ENCODE results near the gene SMIM8.

The SMIM8 gene

DNA sequence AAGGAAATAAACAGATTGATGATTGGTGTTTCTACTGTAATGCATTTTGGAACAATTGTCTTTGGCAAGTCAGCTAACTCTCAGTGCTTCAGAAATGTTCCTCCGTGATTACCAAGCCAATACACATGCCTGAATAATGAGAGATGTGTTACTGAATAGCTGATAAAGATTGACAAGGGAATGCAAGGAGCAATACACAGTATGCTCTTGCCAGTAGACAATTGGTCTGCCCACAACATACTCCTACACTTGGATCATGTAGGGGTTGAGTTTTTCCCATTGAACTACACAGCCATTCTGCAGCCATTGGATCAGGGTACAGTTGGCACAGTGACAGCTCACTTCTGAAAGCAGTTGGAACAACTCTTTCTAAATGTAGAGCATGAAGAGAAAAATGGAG, 12.3 kb downstream of the SMIM8 start:
- DNase-seq (ENCODE audit: low read depth in 2 of 2): no peak

DNA sequence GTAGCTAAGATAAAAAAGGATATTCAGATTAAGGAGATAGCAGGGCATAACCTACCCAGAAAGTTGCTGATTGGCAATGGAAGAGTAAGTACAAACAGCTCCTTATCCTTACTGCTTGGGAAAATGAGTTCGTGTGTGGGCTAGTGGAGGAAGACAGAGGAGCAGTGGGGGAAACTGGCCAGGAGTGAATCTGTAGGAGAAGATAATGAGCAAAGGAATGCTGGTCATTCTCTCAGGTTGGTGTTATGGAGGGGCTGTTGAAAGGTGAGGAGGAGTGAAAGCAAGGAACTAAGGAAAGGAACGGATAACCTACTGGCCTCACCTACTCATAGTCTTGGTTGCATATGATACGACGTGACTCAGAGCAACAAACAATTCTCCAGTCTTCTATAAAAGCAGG, 14.0 kb downstream of the SMIM8 start:
- DNase-seq (ENCODE audit: low read depth in 2 of 2): no peak

DNA sequence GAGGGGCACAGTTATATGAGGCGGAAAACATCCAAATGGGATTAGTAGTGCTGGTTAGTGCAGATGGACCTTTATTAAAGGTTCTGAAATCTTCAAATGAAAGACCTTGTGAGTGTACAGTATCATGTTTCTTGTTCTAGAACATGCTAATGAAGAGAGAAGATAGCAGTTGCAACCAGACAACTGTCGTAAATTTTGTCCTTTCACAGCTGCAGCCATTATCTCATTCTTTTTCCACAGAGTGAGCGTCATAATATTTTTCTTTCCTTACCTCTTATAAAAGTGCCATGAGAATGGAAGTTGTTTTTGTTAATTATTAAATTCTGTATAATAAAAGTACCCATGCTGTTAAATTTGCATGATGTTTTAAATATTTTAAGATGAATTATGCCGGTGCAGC, 17.8 kb downstream of the SMIM8 start:
- no peak for DNase-seq (ENCODE audit: low read depth in 2 of 2)

DNA sequence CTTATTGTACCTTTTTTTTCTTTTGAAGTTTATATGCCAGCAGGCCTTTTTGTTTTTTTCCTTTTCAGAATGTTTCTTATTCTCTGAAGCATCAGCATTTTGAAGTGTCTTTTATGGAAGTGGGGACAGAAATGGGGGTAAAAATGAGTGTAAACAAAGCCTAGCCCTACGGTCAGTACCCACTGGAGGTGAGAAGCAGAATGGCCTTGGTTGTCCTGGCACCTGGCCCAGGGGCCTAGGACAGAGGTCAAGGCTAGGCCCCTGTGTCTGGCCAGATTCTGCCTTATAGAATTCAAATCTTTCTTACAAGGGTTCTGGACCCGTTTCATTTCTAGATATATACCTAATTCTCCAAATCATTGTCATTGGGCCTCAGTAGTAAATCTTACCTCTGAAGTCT, 18.8 kb downstream of the SMIM8 start:
- DNase-seq (ENCODE audit: low read depth in 2 of 2): no peak

DNA sequence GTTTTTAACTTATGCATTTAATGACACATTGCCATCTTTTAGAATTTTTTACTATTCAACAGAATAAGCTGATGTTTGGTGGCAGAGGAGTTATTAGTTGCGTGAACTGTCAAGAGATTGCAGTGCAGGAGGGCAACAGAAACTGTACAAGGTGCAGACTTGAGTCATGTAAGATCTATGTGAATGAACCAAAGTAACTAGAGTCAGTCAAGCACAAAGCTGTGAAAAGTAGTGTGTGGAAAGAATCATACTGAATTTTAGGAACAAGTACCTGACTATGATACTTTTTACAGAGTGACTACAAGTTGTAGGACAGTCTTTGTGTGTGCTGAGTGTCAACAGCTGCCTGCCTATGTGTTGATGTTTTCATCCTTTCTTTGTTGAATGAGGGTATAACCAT, 19.5 kb downstream of the SMIM8 start:
- DNase-seq (ENCODE audit: low read depth in 2 of 2): no peak

DNA sequence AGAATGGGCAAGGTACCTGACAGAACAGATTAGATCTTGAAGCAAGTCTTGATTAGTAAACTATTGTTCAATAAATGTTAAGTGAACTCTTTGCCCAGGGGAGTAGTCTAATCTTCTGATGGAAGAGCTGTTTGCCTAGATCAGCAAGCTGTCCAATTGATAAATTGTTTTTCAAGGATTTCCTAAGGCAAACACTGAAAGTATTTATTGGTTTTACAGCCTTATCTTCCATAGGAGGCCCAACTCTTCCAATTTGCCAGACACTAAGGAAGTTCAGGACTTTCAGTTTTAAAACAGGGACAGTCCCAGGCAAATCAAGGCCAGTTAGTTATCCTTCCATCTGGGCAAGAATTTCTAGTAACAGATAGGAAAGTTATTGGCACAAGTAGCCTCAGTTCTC, 20.4 kb downstream of the SMIM8 start:
- no peak for DNase-seq (ENCODE audit: low read depth in 2 of 2)

DNA sequence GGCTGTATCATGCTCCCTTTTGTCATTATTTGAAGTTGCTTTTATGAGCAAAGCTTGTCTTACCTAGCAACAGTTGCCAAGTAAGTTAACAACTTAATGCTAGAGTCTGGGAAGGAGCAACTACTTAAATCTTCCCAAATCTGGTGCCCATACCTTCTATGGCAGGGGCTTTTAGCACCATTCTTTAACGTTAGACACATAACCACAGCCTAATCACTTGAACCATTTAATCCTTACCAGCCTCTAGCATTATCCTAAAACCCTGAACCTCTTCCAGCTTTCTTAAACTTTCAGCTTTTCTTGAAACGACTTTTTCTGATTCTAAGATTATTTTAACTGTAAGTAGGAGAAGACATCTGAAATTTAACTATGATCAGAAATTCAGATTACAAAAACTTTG, 22.3 kb downstream of the SMIM8 start, which contains the start of gene C6orf163:
Gene C6orf163, plus strand, starts transcription at position 83 of the 400 bp plus-strand sequence. Its CDS starts 287 bp downstream, at position 370.
- DNase-seq (ENCODE audit: low read depth in 2 of 2): no peak

DNA sequence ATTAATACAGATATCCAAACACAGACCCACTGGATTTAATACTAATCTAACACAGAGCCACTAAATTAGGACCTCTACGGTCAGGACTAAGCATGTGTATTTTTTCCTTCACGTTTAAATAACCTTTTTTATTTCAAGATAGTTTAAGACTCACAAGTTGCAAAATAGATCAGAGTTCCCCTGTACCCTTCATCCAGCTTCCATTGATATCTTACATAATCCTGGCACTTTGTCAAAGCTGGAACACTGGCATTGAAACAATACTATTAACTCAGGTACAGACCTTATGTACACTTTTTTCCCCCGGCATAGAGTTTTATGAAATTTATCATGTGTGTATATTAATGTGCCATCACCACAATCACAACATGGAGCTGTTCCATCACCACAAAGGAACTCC, 24.3 kb downstream of the SMIM8 start:
- DNase-seq (ENCODE audit: low read depth in 2 of 2): no peak

DNA sequence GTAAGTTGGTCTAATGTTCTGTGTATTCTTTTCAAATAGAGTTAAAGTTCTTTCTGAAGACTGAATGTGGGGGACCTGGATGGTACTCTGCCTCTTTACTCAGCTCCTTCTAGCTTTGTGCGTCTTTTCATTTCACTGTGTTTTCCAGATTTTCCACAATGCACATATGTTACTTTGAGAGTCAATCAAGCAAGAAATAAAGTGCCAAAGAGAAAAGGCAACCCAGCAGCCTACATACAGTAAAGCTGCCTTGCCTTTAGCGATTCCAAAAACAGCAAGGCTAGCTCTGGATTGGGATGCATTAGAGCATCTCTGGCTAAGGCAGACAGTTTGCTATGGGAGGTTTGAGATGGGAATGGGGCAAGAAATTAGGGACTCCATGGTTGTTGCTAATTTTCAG, 27.5 kb downstream of the SMIM8 start:
- no peak for DNase-seq (ENCODE audit: low read depth in 2 of 2)

DNA sequence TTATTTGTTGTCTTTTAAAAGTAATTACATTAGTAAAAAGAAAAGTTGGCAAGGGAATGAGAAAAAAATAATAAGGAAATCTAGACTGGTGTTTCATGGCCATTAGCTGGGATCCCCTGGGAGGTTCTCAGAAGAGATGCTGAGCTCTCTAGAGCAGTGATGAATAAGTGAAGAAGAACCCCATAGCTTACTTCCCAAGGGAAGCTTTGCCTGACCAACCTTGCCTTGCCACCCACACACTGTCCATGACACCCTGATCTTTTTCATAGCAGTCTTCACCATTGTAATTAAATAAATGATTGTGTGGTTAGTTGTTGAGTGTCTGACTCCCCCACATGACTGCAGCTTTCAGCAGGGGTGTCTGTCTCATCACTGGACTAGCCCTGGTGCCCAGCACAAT, 28.1 kb downstream of the SMIM8 start:
- no peak for DNase-seq (ENCODE audit: low read depth in 2 of 2)

DNA sequence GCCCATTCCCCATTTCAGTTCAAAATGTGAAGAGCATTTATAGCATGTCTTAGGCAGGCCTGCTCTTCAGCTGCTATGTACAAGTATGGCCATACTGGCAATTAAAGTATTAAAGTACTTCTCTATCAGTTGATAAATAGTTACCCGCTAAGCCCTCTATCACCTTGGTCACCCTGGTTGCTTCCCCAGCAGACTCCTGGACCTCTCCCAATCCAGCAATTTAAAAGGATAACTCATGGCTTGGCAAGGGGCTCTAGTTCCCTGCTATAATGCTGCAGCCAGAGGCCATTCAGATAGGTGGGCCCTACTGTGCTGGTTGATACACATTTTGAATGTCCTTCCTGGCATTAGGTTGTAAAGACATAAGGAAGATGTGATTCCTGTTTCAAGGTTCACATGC, 29.2 kb downstream of the SMIM8 start:
- DNase-seq (ENCODE audit: low read depth in 2 of 2): no peak

DNA sequence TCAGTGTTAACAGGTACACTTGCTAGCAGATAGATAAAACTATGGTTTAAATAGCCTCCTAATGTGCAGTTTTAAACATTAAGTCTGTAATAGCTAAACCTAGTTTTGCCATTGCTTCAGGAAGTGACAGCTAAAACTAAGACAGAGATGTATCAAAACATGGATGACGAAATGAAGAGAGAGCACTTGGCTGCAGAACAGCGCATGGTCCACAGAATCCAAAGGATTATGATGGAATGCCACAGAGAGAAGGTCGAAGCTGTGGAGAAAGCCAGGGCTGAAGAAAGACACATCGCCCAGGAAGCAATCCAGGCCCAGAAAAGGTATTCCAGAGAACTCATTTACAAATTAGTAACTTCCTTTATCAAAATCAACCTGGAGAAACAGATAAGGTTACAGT, 33.8 kb downstream of the SMIM8 start:
- DNase-seq (ENCODE audit: low read depth in 2 of 2): no peak

DNA sequence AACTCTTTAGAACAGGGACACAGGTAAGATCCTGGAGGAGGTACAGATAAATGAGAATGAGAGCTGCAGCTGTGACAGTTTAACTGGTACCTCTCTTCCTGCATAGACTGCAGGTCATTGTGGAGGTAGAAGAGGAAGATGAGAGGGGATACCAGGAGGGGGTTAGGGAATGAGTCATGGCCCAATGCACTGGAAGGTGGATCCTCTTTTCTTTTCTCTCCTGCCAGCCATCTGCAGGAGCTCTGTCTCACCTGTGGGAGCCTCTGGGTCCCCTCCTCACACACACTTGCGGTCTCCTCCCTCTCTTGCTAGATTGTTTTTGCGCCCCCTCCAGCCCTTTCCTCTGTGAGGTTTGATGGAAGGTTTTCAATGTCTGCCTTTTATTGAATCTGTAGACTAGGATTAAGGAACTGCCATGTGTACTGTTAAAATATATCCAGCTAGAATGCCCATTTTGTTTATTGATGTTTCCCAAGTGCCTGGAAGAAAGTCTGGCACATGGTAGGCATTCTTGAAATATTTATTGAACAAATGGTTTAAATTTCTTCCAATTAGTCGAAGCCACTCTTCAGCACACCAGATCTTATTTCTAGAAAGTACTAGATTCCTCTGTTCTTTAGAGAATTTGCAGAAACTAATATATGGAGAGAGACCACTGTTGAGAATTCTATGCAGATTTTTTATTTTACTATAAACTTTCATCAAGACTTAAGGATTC, 35.2 kb downstream of the SMIM8 start:
- no peak for DNase-seq (ENCODE audit: low read depth in 2 of 2)

DNA sequence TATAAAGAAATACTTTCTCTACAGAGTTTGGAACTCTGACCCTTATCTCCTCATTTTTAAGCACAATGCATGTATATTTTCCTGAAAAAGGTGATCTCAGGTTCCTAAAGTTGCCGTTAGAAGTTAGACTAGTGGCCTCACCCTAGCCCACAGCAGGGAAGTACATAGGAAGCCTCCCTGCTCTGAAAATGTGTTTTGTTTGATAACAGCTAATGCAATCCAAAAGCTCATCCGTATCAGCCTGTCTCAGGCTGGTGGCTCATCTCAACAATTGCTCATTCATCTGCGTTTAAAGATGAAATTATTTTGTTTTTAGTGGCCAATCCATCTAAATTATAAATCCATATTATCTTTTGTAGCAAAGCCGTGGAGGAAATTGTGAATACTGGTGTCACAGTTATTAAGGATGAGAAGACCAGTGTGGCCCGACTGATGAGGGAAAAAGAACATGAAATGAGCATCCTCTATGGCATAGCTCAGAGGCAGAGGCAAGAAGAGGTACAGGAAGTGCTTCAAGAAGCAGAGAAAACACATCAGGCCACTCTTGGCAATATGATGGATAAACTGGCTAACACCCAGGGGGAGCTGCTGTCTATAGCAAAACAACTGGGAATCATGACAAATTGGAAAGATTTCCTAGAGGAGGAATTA, 42.3 kb downstream of the SMIM8 start:
- DNase-seq (ENCODE audit: low read depth in 2 of 2): no peak

DNA sequence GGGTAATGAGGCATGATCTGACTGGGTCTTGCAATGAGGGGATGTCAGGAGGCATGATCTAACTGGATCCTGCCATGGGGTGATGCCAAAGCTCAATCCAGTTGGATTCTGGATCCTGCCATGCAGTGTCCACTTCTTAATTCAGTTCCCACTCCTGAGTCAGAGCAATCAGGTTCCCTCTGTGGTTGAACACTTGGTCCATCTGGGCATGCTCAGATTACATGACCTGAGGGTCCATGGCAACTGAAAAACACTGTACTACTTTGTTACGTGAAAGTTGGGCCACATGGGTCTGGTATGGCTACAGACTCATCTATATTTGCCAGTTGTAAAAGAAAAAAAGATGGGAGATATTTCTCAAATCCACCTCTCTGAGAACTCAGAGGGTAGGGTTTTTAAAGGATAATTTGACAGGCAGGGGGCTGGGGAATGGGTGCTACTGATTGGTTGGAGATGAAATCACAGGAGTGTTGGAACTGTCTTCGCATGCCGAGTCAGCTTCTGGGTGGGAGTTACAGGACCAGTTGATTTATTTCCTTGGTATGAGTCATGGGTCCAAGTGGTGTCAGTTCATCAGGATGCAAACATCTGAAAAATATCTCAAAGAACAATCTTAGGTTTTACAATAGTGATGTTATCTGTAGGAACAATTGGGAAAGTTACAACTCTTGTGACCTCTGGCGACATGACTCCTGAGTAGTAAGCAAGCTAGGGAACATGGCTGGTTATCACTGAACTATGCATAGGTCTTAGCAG, 43.9 kb downstream of the SMIM8 start:
- no peak for DNase-seq (ENCODE audit: low read depth in 2 of 2)

DNA sequence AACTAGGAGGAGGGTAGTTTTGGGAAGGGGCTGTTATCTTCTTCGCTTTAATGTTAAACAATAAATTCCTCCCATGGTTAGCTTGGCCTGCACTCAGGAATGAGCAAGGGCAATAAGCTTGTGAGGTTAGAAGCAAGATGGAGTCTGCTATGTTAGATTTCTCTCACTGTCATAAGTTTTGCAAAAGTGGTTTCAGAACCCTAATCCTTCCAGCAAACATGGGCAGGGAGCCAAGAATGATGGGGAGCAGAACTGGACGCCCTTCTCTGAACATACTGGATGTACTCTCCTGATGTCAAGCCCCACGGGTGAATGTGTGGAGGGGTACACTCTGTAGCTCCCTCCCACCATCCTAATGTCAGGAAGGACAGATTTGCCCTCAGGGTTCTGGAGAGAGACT, 44.5 kb downstream of the SMIM8 start:
- no peak for DNase-seq (ENCODE audit: low read depth in 2 of 2)

DNA sequence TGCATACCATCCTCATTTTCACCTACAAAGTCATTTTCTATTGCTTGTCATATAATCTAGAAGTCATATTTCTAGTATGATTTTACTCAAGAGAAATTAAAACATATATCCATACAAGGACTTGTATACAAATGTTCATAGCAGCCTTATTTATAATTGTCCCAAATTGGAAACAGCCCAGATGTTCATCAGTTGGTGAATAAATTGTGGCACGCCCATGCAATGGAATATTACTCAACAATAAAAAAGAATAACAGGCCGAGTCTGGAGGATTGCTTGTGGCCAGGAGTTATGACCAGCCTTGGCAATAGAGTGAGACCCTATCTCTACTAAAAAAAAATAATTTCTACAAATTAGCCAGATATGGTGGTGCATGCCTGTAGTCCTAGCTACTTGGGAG, 51.0 kb downstream of the SMIM8 start:
- no peak for DNase-seq (ENCODE audit: low read depth in 2 of 2)

DNA sequence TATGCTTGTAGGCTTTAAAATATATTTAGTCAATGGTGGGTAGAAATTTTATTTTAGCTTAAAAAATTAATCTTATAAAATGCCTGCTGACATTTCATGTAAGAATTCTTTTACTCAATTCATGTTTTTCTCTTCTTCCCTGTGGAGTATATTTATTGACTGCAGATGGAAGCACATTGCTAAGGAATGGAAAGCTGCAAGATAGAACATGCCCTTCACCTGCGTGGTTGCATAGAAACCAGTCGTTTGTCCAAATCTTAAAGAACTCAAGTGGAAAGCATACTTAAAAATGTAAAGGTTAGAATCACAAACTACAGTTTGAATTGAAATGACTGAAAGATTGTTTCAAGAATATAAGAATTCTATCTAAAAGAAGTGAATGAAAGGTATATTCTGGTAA, 52.9 kb downstream of the SMIM8 start:
- DNase-seq (ENCODE audit: low read depth in 2 of 2): no peak

DNA sequence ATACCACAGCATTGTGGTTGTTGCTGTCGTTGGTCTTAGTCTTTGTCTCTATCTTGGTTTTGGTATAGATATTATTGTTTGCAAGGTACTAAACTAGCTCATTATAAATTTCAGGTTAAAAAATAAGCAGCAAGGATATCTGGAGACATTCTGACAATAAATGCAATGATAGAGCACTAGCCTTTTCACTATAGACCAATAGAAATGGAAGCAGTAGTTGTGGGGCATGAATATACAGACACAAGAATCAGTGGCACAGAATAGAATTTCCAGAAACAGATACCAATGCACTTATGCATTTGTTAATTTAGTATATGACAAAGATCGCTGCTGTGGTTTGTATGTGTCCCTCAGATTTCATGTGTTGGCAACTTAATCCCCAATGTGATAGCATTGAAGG, 54.3 kb downstream of the SMIM8 start:
- no peak for DNase-seq (ENCODE audit: low read depth in 2 of 2)

DNA sequence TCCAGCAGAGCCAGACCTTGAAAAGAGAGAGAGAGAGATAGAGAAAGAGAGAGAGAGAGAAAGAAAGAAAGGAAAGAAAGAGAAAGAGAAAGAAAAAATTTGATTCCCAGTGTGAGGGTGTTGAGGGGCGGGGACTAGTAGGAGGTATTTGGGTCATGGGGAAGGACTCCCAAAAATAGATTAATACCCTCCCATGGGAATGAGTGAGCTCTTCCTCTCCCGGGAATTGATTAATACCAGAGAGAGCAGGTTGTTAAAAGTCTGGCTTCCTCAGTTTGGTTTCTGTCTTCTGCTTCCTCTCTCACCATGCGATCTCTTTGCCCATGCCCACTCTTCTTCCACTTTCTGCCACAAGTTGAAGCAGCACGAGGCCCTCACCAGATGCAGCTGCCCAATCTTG, 56.6 kb downstream of the SMIM8 start:
- DNase-seq (ENCODE audit: low read depth in 2 of 2): no peak

DNA sequence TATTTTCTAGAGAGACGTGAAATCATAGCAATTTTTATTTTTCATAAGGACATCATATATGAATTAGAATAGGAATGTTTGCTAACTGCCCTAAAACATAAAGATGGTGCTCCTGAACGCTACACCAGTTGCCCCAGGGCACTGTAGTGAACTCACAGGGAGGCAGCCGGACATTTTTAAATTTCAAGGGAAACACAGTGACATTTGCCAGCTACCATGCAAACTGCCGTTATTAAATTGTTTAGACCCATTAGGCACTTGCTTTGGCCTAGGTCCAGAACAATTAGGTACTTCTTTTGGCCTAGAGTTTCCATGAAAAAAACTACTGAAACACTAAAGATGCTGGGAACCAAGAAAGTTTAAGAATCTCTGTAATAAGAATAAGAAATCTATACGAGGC, 60.5 kb downstream of the SMIM8 start:
- DNase-seq (ENCODE audit: low read depth in 2 of 2): no peak

DNA sequence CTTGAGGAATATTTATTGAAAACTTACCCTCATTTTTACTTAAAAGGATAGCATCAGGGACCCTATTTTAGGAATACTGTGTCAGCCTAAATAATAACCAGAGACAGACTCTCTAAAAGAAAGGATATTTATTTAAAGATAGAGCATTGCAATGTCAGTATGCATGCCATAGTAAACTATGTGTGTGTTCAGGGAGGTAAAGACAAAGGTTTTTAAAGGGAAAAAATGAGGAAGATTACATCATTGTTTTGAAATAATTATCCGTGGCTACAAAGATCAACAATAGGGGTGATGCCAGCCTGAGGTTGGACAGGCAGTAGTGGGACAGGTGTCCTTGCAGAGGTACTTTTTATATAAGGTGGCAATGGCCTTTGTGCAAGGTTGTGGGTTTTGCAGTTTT, 61.6 kb downstream of the SMIM8 start:
- no peak for DNase-seq (ENCODE audit: low read depth in 2 of 2)

DNA sequence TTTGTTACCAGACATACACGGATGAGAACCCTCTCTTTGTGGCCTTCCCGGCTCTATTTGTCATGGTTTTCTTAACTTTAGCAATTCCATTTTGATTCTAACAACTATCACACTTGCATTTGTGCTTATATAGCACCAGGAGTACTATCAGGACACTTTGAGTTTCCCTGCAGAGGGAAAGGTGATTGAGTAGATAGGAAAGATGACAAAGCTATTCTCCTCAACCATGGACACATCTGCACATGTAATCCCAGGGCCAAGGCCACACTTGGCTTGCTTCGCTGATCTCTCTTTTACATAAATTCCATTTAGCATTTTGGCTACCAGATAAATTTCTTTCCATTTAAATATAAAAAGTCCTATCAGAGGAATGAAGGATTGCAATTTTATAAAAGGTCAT, 62.1 kb downstream of the SMIM8 start:
- no peak for DNase-seq (ENCODE audit: low read depth in 2 of 2)

Data from fibroblast of skin of left biceps (primary cell).